Measurements from ENCODE around the gene SMIM33. TPM values are rescaled to one million over a fixed set of nuclear protein-coding genes. Genes with fewer than 3 reads are reported as not detected.

SMIM33 gene
- total and polyA plus RNA-seq, 2 of the 13 experiments (the other 11 are each of a cell fraction or from before 2014, with no cell fraction given), result not detected

DNA sequence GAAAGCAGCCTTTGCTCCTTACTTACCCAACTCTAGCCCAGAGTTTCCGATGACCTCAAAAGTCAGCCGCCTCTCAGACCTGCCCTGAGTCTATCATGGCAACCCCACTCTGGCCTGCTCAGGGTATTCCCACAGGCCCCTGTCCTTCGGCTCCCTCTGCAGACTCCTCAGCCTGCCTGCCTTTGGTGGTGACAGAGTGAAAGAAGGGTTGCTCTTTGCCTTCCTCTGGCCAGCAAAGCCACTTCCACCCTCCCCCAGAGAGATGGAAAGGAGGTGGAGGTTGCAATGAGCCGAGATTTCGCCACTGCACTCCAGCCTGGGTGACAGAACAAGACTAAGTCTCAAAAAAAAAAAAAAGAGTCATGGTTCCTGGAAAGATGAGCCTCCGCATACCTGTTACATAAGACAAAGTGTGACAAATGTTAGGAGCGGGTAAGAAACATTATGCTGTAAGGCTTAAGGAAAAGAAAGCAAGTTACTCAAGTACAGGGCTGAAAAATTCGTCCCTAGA is 2.3 kb upstream of the SMIM33 start:
- no peak for DNase-seq (ENCODE audit: low spot score)
- POLR2A ChIA-PET, result no interaction called here
- WGBS (ENCODE audit: low lambda C conversion rate), result 11% methylated on average over 8 of the region's 8 CpGs
- CTCF ChIA-PET (ENCODE audit: low intra/inter-chr PET ratio, low total read pairs), result no interaction called here
- no peak overlapping the region for H3K9ac ChIP-seq (ENCODE audit: insufficient read depth, low read depth, low read length)
- no peak for FAIRE-seq
- peak; percentile 74 for ATAC-seq
- no peaks in the 10 kb centered on the region for H4K20me1 ChIP-seq (ENCODE audit: insufficient read depth, low read length)
- peaks cover 6 to 22% of the 10 kb centered on the region in 2 experiments; a peak in 4 of 5 replicates for H3K27me3 ChIP-seq (ENCODE audit: control insufficient read depth in 1 of 2, insufficient read depth in 2 of 2, low read length in 2 of 2)
- intact Hi-C loops (cut with micrococcal nuclease; ENCODE audit: unreplicated experiment) (no loop called here), in situ Hi-C loops (cut with HindIII; ENCODE audit: extremely low pct_ligation_motif_present, low pct_unique_long_range_greater_than_20kb) (no loop called here)
- peak overlapping the region; percentile 27; the same call in 1 of the 2 replicates for H3K4me2 ChIP-seq (ENCODE audit: low read depth, low read length)
- H3K36me3 ChIP-seq (replicated peaks in 1 of 2; ENCODE audit: control insufficient read depth in 1 of 2, insufficient read depth in 2 of 2, low read length in 2 of 2), result no peaks in the 10 kb centered on the region
- H3K4me3 ChIP-seq (replicated peaks in 1 of 3; ENCODE audit: insufficient read depth in 1 of 3, low read depth in 2 of 3, low read length in 3 of 3), result no peak overlapping the region
- H2AFZ ChIP-seq (ENCODE audit: low read length), result no peak overlapping the region
- BruUV-seq (replicated peaks), result no TSS peak
- TF ChIP-seq BCL6 (CRISPR knock-in tag; IDR thresholded peaks at IDR 0.05), result peak; percentile 87
- TF ChIP-seq, protein P1, sequence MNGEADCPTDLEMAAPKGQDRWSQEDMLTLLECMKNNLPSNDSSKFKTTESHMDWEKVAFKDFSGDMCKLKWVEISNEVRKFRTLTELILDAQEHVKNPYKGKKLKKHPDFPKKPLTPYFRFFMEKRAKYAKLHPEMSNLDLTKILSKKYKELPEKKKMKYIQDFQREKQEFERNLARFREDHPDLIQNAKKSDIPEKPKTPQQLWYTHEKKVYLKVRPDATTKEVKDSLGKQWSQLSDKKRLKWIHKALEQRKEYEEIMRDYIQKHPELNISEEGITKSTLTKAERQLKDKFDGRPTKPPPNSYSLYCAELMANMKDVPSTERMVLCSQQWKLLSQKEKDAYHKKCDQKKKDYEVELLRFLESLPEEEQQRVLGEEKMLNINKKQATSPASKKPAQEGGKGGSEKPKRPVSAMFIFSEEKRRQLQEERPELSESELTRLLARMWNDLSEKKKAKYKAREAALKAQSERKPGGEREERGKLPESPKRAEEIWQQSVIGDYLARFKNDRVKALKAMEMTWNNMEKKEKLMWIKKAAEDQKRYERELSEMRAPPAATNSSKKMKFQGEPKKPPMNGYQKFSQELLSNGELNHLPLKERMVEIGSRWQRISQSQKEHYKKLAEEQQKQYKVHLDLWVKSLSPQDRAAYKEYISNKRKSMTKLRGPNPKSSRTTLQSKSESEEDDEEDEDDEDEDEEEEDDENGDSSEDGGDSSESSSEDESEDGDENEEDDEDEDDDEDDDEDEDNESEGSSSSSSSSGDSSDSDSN (CRISPR knock-in tag; IDR thresholded peaks at IDR 0.05), result peak; percentile 59; the same call in 1 of the 2 replicates
- no peak for TF ChIP-seq SYNCRIP (IDR thresholded peaks at IDR 0.05; ENCODE audit: insufficient read depth, low read depth, low read length)
- H3K27ac ChIP-seq (ENCODE audit: extremely low read length, insufficient read depth, low read length), result no peak overlapping the region
- H3K79me2 ChIP-seq (ENCODE audit: insufficient read depth, low read length), result no peaks in the 10 kb centered on the region
- H3K9me3 ChIP-seq (ENCODE audit: low read length), result no peaks in the 10 kb centered on the region
- peaks cover 23% of the 10 kb centered on the region for H3K4me1 ChIP-seq (ENCODE audit: insufficient read depth, low read length)

DNA sequence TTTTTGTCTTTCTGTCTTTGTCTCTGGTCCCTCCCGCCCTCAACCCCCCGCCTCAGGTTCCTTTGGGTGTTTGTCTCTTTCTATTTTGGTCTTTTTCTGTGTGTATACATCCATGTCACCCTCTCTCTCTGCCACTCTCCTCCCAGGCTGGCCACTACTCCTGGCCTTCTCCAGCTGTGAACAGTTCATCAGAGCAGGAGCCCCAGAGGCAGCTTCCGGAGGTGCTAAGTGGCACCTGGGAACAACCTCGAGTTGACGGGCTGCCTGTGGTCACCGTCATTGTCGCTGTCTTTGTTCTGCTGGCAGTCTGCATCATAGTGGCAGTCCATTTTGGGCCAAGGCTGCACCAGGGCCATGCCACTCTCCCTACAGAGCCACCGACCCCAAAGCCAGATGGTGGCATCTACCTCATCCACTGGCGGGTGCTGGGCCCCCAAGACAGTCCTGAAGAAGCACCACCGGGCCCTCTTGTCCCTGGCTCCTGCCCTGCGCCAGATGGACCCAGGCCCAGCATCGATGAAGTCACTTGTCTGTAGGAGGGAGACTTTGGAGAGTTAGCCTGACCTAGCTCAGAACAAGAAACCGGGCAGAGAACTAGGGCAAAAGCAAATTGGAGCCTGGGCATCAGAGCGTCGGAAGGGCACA is 1.7 kb downstream of the SMIM33 start:
- Histone ChIP-seq H3K36me3 (replicated peaks in 1 of 2; ENCODE audit: control insufficient read depth in 1 of 2, insufficient read depth in 2 of 2, low read length in 2 of 2) (no peaks in the 10 kb centered on the region), H3K79me2 (ENCODE audit: insufficient read depth, low read length) (no peaks in the 10 kb centered on the region), H3K9me3 (ENCODE audit: low read length) (no peaks in the 10 kb centered on the region), H3K27me3 (ENCODE audit: control insufficient read depth in 1 of 2, insufficient read depth in 2 of 2, low read length in 2 of 2) (peaks cover 6 to 22% of the 10 kb centered on the region in 2 experiments; a peak in 4 of 5 replicates), H3K9ac (ENCODE audit: insufficient read depth, low read depth, low read length) (no peak overlapping the region), H3K27ac (ENCODE audit: extremely low read length, insufficient read depth, low read length) (no peak overlapping the region), H3K4me2 (ENCODE audit: low read depth, low read length) (no peak overlapping the region), H3K4me3 (replicated peaks in 1 of 3; ENCODE audit: insufficient read depth in 1 of 3, low read depth in 2 of 3, low read length in 3 of 3) (no peak overlapping the region), H3K4me1 (ENCODE audit: insufficient read depth, low read length) (peaks cover 27% of the 10 kb centered on the region), H4K20me1 (ENCODE audit: insufficient read depth, low read length) (no peaks in the 10 kb centered on the region), H2AFZ (ENCODE audit: low read length) (no peak overlapping the region)
- intact Hi-C loops (cut with micrococcal nuclease; ENCODE audit: unreplicated experiment), result no loop called here
- ATAC-seq (peak; percentile 7; the same call in 1 of the 3 replicates), DNase-seq (ENCODE audit: low spot score) (no peak), FAIRE-seq (no peak)
- POLR2A ChIA-PET, result interaction anchor here (1.5 kb wide), 1 partner anchor 30 kb away, joined by 4 read pairs; no protein-coding TSS in a partner anchor
- in situ Hi-C loops (cut with HindIII; ENCODE audit: extremely low pct_ligation_motif_present, low pct_unique_long_range_greater_than_20kb), result no loop called here
- no TSS peak for BruUV-seq (replicated peaks)
- 60% methylated on average over 13 of the region's 15 CpGs for WGBS (ENCODE audit: low lambda C conversion rate)
- CTCF ChIA-PET (ENCODE audit: low intra/inter-chr PET ratio, low total read pairs), result no interaction called here
- TF ChIP-seq SYNCRIP (IDR thresholded peaks at IDR 0.05; ENCODE audit: insufficient read depth, low read depth, low read length), result no peak
- TF ChIP-seq SOX6 (IDR thresholded peaks at IDR 0.05), result no peak
- no peak for TF ChIP-seq SOX6 (CRISPR knock-in tag; IDR thresholded peaks at IDR 0.05)
- no peak for TF ChIP-seq MYNN (CRISPR knock-in tag; IDR thresholded peaks at IDR 0.05; ENCODE audit: low read depth)
- TF ChIP-seq, protein P2, sequence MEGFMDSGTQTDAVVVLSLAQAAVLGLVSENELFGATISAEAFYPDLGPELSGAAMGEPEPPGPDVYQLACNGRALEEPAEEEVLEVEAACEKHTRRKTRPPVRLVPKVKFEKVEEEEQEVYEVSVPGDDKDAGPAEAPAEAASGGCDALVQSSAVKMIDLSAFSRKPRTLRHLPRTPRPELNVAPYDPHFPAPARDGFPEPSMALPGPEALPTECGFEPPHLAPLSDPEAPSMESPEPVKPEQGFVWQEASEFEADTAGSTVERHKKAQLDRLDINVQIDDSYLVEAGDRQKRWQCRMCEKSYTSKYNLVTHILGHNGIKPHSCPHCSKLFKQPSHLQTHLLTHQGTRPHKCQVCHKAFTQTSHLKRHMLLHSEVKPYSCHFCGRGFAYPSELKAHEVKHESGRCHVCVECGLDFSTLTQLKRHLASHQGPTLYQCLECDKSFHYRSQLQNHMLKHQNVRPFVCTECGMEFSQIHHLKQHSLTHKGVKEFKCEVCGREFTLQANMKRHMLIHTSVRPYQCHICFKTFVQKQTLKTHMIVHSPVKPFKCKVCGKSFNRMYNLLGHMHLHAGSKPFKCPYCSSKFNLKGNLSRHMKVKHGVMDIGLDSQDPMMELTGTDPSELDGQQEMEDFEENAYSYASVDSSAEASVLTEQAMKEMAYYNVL (CRISPR knock-in tag; IDR thresholded peaks at IDR 0.05; ENCODE audit: borderline replicate concordance), result no peak
- TF ChIP-seq, protein P3, sequence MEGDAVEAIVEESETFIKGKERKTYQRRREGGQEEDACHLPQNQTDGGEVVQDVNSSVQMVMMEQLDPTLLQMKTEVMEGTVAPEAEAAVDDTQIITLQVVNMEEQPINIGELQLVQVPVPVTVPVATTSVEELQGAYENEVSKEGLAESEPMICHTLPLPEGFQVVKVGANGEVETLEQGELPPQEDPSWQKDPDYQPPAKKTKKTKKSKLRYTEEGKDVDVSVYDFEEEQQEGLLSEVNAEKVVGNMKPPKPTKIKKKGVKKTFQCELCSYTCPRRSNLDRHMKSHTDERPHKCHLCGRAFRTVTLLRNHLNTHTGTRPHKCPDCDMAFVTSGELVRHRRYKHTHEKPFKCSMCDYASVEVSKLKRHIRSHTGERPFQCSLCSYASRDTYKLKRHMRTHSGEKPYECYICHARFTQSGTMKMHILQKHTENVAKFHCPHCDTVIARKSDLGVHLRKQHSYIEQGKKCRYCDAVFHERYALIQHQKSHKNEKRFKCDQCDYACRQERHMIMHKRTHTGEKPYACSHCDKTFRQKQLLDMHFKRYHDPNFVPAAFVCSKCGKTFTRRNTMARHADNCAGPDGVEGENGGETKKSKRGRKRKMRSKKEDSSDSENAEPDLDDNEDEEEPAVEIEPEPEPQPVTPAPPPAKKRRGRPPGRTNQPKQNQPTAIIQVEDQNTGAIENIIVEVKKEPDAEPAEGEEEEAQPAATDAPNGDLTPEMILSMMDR (CRISPR knock-in tag; IDR thresholded peaks at IDR 0.05), result no peak
- TF ChIP-seq MYC (CRISPR knock-in tag; IDR thresholded peaks at IDR 0.05; ENCODE audit: borderline replicate concordance), result no peak

Data from HepG2 (cell line).